Parathyroid adenoma (tissue), 2 donors: ENCODE data around the gene CLEC16A.

Source experiments
- H2AFZ ChIP-seq: fragments of 300-600 bp; sonication (generic); one replicate; pipeline ENCODE4 v1.7.0; 2017; ENCODE audit warnings: antibody characterized with exemption, mild to moderate bottlenecking
- H3K27ac ChIP-seq: fragments of 300-600 bp; sonication (generic); one replicate; pipeline ENCODE4 v1.7.0; 2017
- H3K27me3 ChIP-seq: fragments of 300-600 bp; sonication (generic); one replicate; pipeline ENCODE4 v1.7.0; 2017; ENCODE audit warnings: low read length; ENCODE audit not compliant: control insufficient read depth, insufficient read depth
- H3K36me3 ChIP-seq: fragments of 300-600 bp; sonication (generic); one replicate; pipeline ENCODE4 v1.7.0; 2017; ENCODE audit warnings: low read length; ENCODE audit not compliant: control insufficient read depth, insufficient read depth
- H3K4me1 ChIP-seq: fragments of 300-600 bp; sonication (generic); one replicate; pipeline ENCODE4 v1.7.0; 2017; ENCODE audit warnings: control low read depth
- H3K4me2 ChIP-seq: fragments of 300-600 bp; sonication (generic); one replicate; pipeline ENCODE4 v1.7.0; 2017; ENCODE audit warnings: low read length
- H3K4me3 ChIP-seq: fragments of 300-600 bp; sonication (generic); one replicate; pipeline ENCODE4 v1.7.0; 2017; ENCODE audit warnings: low read depth, low read length
- H3K79me2 ChIP-seq: fragments of 300-600 bp; sonication (generic); one replicate; pipeline ENCODE4 v1.7.0; 2017; ENCODE audit warnings: control low read depth
- H3K9ac ChIP-seq: fragments of 300-600 bp; sonication (generic); one replicate; pipeline ENCODE4 v1.7.0; 2017; ENCODE audit warnings: mild to moderate bottlenecking
- H3K9me3 ChIP-seq: fragments of 300-600 bp; sonication (generic); one replicate; pipeline ENCODE4 v1.7.0; 2017; ENCODE audit warnings: low read length; ENCODE audit not compliant: control insufficient read depth
- CTCF ChIP-seq: fragments of 300-600 bp; sonication (generic); IDR thresholded peaks from one replicate; pipeline ENCODE4 v1.7.0; 2017; ENCODE audit warnings: antibody characterized with exemption, mild to moderate bottlenecking
- donor health status: primary hyperparathyroidism.

CLEC16A gene

GRCh38 chr16:10969615-10970014 lies 25.3 kb downstream of the CLEC16A start:
- H3K4me1 ChIP-seq: no peaks in the 10 kb centered on the region

GRCh38 chr16:10970065-10970464 lies 25.7 kb downstream of the CLEC16A start:
- Histone ChIP-seq H3K36me3 (no peaks in the 10 kb centered on the region), H3K27ac (no peak overlapping the region), H3K9ac (no peak overlapping the region), H3K4me1 (no peaks in the 10 kb centered on the region), H3K4me2 (no peak overlapping the region), H3K9me3 (no peaks in the 10 kb centered on the region), H3K79me2 (peaks cover 6% of the 10 kb centered on the region), H3K27me3 (no peaks in the 10 kb centered on the region), H3K4me3 (no peak overlapping the region), H2AFZ (no peak overlapping the region)
- no peak for TF ChIP-seq CTCF

More at GRCh38 chr16:10969615-10970014, 25.3 kb downstream of the CLEC16A start:
- no peak overlapping the region for H3K27ac ChIP-seq
- no peaks in the 10 kb centered on the region for H3K27me3 ChIP-seq
- peaks cover 10% of the 10 kb centered on the region for H3K79me2 ChIP-seq
- H3K9ac ChIP-seq: no peak overlapping the region
- H3K9me3 ChIP-seq: no peaks in the 10 kb centered on the region
- H2AFZ ChIP-seq: no peak overlapping the region
- H3K36me3 ChIP-seq: no peaks in the 10 kb centered on the region
- H3K4me3 ChIP-seq: no peak overlapping the region
- no peak overlapping the region for H3K4me2 ChIP-seq
- TF ChIP-seq CTCF: no peak

- Histone ChIP-seq H3K4me2 (no peak overlapping the region), H3K27me3 (no peaks in the 10 kb centered on the region), H3K9me3 (no peaks in the 10 kb centered on the region), H3K4me3 (no peak overlapping the region), H3K27ac (no peak overlapping the region), H3K9ac (no peak overlapping the region), H3K79me2 (peaks cover 4% of the 10 kb centered on the region), H3K4me1 (no peaks in the 10 kb centered on the region), H3K36me3 (no peaks in the 10 kb centered on the region), H2AFZ (no peak overlapping the region)
- peak; percentile 86 for TF ChIP-seq CTCF
Measured at GRCh38 chr16:10971560-10971961, 27.2 kb downstream of the CLEC16A start.

GRCh38 chr16:10972108-10972818 lies 27.9 kb downstream of the CLEC16A start:
- H3K27me3 ChIP-seq: no peaks in the 10 kb centered on the region
- no peaks in the 10 kb centered on the region for H3K9me3 ChIP-seq
- TF ChIP-seq CTCF: no peak
- no peak overlapping the region for H3K4me3 ChIP-seq
- peaks cover 4% of the 10 kb centered on the region for H3K79me2 ChIP-seq
- H3K27ac ChIP-seq: no peak overlapping the region
- H3K4me1 ChIP-seq: no peaks in the 10 kb centered on the region
- no peak overlapping the region for H3K9ac ChIP-seq
- no peak overlapping the region for H2AFZ ChIP-seq
- H3K36me3 ChIP-seq: no peaks in the 10 kb centered on the region
- H3K4me2 ChIP-seq: no peak overlapping the region
